Inferior parietal cortex (tissue), 1 donor: ENCODE results near the gene HHIPL1.

Experiments
- DNase-seq: peaks from one replicate; pipeline ENCODE4 v3.0.0-alpha.2; 2016; ENCODE audit errors: extremely low spot score

The HHIPL1 gene

GRCh38 chr14:99675382-99675835, 30.5 kb downstream of the HHIPL1 start:
- no peak for DNase-seq

DNA sequence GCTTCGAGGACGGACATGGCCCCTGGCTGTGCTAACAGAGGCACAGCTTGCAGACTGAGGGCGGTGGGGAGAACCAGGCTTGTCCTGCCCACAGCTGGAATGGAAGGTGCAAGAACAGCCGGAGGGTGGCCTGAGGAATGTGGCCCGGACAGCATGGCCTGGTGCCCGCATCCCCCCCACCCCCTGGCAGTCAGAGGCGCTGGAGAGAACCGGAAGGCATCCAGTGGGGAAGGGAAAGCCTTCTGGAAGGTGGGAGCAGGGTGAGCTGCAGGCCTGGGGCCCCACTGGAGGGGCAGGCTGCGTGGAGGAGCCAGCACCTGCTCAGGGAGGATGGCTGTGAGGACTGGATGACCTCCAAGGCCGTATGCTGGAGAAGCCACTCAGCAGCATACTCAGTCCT, 31.0 kb downstream of the HHIPL1 start:
- DNase-seq, result no peak

DNA sequence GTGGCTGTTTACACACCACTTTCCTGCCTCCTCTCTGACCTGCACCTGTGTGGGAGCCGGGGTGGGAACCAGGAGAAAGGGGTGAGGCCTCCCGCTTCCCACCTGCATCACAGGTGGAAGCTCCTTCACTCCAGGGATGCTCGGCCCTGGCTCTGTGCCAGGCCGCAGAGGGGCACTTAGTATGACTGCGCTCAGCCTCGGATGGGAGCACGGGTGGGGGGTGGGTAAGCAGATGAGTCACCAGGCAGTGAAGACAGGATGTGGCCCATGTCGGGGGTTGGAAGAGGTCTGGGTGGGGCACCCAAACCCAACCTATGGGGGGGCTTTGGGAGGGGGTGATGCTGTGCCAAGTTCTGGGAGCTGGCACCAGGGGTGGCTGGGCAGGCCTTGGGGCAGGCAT, 31.7 kb downstream of the HHIPL1 start:
- no peak for DNase-seq

DNA sequence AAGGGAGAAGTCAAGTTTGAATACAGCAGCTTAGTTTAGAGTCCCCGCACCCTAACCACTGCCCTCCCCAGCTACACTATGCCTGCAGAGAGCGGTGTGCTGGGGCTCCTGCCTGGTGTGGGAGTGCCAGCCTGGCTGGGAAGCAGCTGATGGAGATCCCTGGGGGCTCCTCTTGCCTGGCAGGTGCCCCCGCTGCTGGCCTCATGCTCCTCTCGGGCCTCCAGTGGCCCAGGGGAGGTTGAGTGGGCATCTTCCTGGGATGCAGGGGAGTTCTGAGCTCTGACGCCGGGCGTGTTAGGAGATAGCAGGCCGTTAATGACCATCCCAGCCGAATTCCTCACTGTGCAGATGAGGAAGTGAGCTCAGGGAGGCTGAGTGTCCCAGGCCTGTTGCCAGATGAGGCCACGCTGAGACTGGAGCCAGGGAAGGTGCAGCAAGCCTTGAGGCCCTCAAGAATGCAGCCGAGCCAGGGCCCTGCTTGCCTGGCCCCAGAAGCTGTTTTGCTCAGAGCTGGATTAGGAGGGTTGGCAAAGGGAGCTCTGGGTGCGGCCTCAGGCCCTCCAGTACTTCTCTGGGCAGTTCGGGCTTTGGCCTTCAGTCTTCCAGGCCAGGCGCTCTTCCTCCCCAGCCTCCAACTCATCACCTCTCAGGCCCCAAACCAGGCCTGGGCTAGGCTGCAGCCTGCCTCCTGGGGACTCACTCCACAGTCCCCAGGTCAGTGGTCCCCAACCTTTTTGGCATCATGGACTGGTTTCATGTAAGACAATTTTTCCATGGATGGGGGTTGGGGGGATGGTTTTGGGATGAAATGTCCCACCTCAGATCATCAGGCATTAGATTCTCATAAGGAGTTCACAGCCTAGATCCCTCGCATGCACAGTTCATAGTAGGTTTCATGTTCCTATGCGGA, 32.6 kb downstream of the HHIPL1 start:
- no peak for DNase-seq

GRCh38 chr14:99678198-99678597, 33.3 kb downstream of the HHIPL1 start:
- no peak for DNase-seq

- no peak for DNase-seq
Observed at GRCh38 chr14:99679111-99679510, 34.2 kb downstream of the HHIPL1 start.

- no peak for DNase-seq
Observed at GRCh38 chr14:99679543-99679942, 34.6 kb downstream of the HHIPL1 start.

- no peak for DNase-seq
Observed at GRCh38 chr14:99679996-99680395, 35.1 kb downstream of the HHIPL1 start.

- no peak for DNase-seq
Observed at GRCh38 chr14:99681101-99681831, 36.3 kb downstream of the HHIPL1 start.

- no peak for DNase-seq
Observed at GRCh38 chr14:99681832-99682148, 36.9 kb downstream of the HHIPL1 start.

- peak; percentile 74 for DNase-seq
Observed at GRCh38 chr14:99682809-99683618, 38.1 kb downstream of the HHIPL1 start.

DNA sequence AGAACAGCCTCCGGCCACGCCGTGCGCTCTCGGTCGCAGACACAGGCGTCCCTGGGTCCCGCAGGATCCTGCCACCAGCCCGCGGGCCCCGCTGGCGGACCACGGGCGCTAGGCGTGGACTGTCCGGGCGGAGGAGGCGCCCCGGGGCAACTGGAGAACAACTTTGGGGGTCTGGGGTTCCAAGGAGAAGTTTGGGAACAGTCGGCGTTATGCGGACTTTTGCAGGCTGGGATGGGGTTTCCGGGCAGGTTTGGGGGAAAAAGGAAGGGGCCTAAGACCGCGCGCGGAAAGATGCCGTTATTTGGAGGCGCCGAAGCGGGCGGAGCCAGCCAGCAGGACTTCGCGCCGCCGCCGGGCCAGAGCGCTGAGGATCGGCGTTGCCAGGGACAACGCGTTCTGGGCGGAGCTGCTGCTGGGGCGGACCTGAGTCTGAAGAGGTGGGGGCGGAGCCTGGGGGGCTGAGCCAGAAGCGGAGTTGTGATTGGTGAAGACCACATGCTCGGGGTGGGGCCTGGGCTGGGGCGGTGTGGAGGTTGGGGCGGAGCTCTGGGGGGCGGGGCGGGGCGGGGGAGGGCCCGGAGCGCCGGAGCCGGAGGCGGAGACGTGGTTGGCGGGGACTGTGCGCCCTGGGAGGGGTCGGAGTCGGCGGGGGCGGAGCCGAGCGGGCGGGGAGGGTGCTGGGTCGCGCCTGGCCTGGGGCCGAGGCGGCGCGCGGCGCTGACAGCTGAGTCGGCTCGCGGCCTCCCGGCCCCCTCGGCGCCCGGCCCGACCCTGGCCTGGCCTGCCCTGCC, 38.9 kb downstream of the HHIPL1 start, which contains the start of gene CYP46A1:
Gene CYP46A1 (plus strand): TSS at position 680 of the 791 bp plus-strand sequence. CDS start 120 bp downstream, outside the sequence.
- peak; percentile 94 for DNase-seq

GRCh38 chr14:99684410-99684934, 39.5 kb downstream of the HHIPL1 start:
- no peak for DNase-seq

DNA sequence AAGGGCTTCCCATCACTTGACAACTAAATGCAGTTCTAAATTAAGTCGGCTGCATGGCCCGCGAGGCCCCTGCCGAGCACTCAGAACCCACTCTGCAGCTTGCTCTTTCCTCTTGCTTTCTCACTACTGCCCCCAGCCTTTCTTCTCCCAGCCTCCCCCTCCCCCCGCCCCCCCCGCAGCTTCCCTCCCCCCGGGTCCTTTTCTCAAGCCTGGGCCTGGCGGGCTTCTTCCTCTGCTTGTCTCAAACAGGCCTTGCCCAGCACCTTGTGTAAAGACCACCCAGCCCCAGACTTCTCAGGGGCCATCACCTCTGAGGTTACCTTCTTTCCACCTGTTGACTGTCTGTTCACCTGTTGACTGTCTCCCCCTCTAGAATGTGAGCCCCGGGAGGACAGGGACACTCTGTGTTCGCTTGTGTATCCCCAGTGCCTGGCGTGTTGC, 40.2 kb downstream of the HHIPL1 start:
- no peak for DNase-seq

GRCh38 chr14:99685596-99685995, 40.7 kb downstream of the HHIPL1 start:
- DNase-seq, result no peak

- DNase-seq, result no peak
Observed at GRCh38 chr14:99686557-99687283, 41.8 kb downstream of the HHIPL1 start.

DNA sequence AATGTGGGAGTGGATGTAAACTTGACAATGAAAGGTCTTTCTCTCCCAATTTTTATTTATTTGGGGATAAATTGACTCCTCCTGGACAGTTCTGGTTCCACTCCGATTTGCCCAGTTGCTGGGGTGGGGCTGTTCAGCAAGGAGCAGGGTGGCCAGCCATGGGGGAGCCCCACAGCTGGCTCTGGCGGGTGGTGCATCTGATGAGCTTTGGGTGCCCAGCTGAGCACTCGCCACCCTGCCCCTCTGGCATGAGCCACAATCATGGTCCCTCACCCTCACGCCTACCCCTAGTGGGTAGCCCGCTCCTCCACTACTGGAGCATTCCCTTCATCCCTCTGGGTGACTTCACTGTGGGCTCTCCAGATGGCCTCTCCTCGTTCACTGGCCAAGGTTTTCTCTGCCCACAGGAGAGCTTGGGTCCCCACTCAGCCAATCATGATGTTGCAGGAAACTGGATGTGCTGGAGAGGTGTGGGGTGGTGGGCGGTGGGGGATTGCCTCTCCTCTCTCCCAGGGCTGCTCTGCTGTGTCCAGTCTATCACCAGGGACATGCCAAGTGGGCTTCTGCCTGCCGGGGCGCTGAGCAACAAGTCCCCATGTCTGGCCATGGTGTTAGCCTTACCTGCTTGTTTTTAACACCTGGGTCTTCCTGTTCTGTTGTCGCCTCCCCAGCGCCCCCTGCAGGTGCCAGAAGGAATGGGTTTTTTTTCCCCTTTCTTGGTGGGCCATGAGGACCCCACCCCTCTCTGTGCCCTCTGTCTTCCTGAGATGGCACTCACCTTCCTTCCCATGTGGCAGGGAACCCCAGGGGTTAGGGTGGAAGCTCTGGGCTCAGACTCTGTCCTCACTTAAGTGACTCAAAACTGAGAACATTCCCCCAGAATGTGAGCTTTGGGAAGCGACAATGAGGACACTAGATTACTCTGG, 42.6 kb downstream of the HHIPL1 start:
- DNase-seq, result no peak

GRCh38 chr14:99688210-99688581, 43.3 kb downstream of the HHIPL1 start:
- DNase-seq, result no peak

DNA sequence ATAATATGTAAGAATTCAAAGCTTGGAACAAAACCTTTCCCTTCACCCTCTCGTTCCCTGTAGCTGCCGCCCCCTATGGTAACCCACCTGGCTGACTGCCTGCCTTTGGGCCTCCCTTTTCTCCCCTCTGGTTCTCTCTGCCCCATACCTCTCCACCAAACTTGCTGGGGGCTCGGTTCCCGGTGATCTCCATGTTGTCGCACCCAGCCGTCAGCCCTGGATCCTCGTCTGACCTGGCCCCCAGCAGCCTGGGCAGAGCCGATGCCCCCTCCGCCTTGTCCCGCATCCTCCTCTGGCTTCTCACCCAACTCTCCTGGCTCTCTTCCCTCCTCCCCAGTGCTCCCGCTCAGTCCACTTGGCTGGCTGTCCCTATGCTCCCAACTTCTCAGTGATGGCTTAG, 43.7 kb downstream of the HHIPL1 start:
- no peak for DNase-seq
